H1 (cell line): Measurements from ENCODE around the gene GNB3. TPM values are rescaled to one million over a fixed set of nuclear protein-coding genes. Genes with fewer than 3 reads are reported as not detected.

Source experiments
- CTCF ChIA-PET: fragments of 300-600 bp; sonication (Branson Sonifier 250); formaldehyde crosslinking; loops from one replicate; lab custom pipeline; 2021; ENCODE audit not compliant: partially characterized antibody; lab: Charles Lee
- POLR2A ChIA-PET: fragments of 300-600 bp; sonication (Branson Sonifier 250); formaldehyde crosslinking; loops from one replicate; lab custom pipeline; 2021; ENCODE audit warnings: inconsistent platforms; ENCODE audit not compliant: partially characterized antibody; lab: Charles Lee
- DNase-seq, 2 experiments: peaks; one replicate each; pipeline versions ENCODE4 v3.0.0 to v3.0.0-alpha.2; 2010 to 2022; ENCODE audit warnings: low spot score in 2 of 2, low read depth in 1 of 2, mixed read lengths in 1 of 2
- FAIRE-seq: peaks from 2 replicates; lab custom pipeline; 2011; peaks lifted over from hg19 to GRCh38; lab: Jason Lieb, UNC
- H2AFZ ChIP-seq: 2 replicates; pipeline ENCODE4 v1.8.1; 2012; ENCODE audit warnings: low read length, inconsistent platforms
- H2AK5ac ChIP-seq: 2 replicates; pipeline ENCODE4 v1.6.1; 2013; ENCODE audit warnings: low read depth, low read length
- H2BK120ac ChIP-seq: replicated peaks from 2 replicates; pipeline ENCODE3; 2013; ENCODE audit warnings: low read depth, low read length, inconsistent platforms
- H2BK12ac ChIP-seq: 2 replicates; pipeline ENCODE4 v1.6.1; 2013; ENCODE audit warnings: low read depth, low read length
- H2BK15ac ChIP-seq: 2 replicates; pipeline ENCODE4 v1.6.1; 2013; ENCODE audit warnings: low read length
- H2BK20ac ChIP-seq: 2 replicates; pipeline ENCODE4 v1.6.1; 2013; ENCODE audit warnings: low read length
- H2BK5ac ChIP-seq: 2 replicates; pipeline ENCODE4 v1.6.1; 2013; ENCODE audit warnings: low read depth, low read length
- H3K14ac ChIP-seq: 2 replicates; pipeline ENCODE4 v1.6.1; 2013; ENCODE audit warnings: inconsistent platforms; ENCODE audit not compliant: insufficient read length
- H3K18ac ChIP-seq: 2 replicates; pipeline ENCODE4 v1.6.1; 2013; ENCODE audit warnings: low read length; ENCODE audit errors: extremely low read depth
- H3K23ac ChIP-seq: 2 replicates; pipeline ENCODE4 v1.6.1; 2013; ENCODE audit warnings: inconsistent platforms; ENCODE audit not compliant: insufficient read length
- H3K23me2 ChIP-seq: 2 replicates; pipeline ENCODE4 v1.6.1; 2013; ENCODE audit warnings: low read depth, low read length
- H3K27ac ChIP-seq: 2 replicates; pipeline ENCODE4 v1.6.1; 2011; ENCODE audit warnings: low read depth, low read length, inconsistent platforms
- H3K27me3 ChIP-seq, 4 experiments: replicated peaks in 1 of 4; 1 replicate in 1 of 4; 2 replicates in 3 of 4; pipeline versions ENCODE4 v1.6.1 to v1.8.1; 2011 to 2013; ENCODE audit warnings: low read length in 3 of 4, mild to moderate bottlenecking in 3 of 4, inconsistent platforms in 2 of 4, mixed read lengths in 2 of 4, moderate library complexity in 1 of 4; ENCODE audit not compliant: control insufficient read depth in 3 of 4, insufficient read depth in 3 of 4; ENCODE audit errors: extremely low read depth in 1 of 4
- H3K36me3 ChIP-seq, 4 experiments: 2 replicates each; pipeline versions ENCODE4 v1.6.1 to v1.8.1; 2011 to 2013; ENCODE audit warnings: mild to moderate bottlenecking in 4 of 4, low read length in 3 of 4, moderate library complexity in 2 of 4, control low read depth in 1 of 4, inconsistent platforms in 1 of 4; ENCODE audit not compliant: insufficient read depth in 4 of 4, control insufficient read depth in 2 of 4
- H3K4ac ChIP-seq: replicated peaks from 2 replicates; pipeline ENCODE3; 2013; ENCODE audit warnings: low read length, low read depth, mixed read lengths, inconsistent platforms; ENCODE audit not compliant: insufficient read length
- H3K4me1 ChIP-seq, 4 experiments: replicated peaks in 1 of 4; 1 replicate in 1 of 4; 2 replicates in 3 of 4; pipeline versions ENCODE4 v1.6.1 to v1.8.1; 2011 to 2013; ENCODE audit warnings: low read length in 3 of 4, inconsistent platforms in 2 of 4, mixed read lengths in 1 of 4; ENCODE audit not compliant: insufficient read depth in 4 of 4, control insufficient read depth in 3 of 4
- H3K4me2 ChIP-seq, 2 experiments: 2 replicates each; pipeline versions ENCODE4 v1.6.1 to v1.8.1; 2011 to 2013; ENCODE audit warnings: low read depth in 2 of 2, low read length in 2 of 2, control low read depth in 1 of 2, inconsistent platforms in 1 of 2, mild to moderate bottlenecking in 1 of 2; ENCODE audit not compliant: insufficient read depth in 1 of 2
- H3K4me3 ChIP-seq, 4 experiments: fragments of 200-600, 300-600 bp in 1 of 4; sonication (generic), shearing (Covaris generic), sonication (Bioruptor Twin) in 1 of 4; 2 replicates each; pipeline versions ENCODE4 v1.5.1 to v1.8.1; 2011 to 2016; ENCODE audit warnings: low read length in 4 of 4, low read depth in 3 of 4, control low read depth in 2 of 4, inconsistent platforms in 2 of 4, mild to moderate bottlenecking in 2 of 4, mixed read lengths in 1 of 4, moderate library complexity in 1 of 4; ENCODE audit not compliant: insufficient read depth in 2 of 4; ENCODE audit errors: extremely low read depth in 1 of 4
- H3K56ac ChIP-seq: replicated peaks from 2 replicates; pipeline ENCODE3; 2013; ENCODE audit warnings: low read depth, mild to moderate bottlenecking, mixed read lengths, low read length, inconsistent platforms; ENCODE audit not compliant: insufficient read length
- H3K79me1 ChIP-seq: 2 replicates; pipeline ENCODE4 v1.6.1; 2013; ENCODE audit warnings: low read depth, low read length, control low read depth
- H3K79me2 ChIP-seq, 2 experiments: 2 replicates each; pipeline versions ENCODE4 v1.6.1 to v1.8.1; 2012 to 2013; ENCODE audit warnings: low read length in 2 of 2, mild to moderate bottlenecking in 2 of 2, inconsistent platforms in 1 of 2; ENCODE audit not compliant: insufficient read depth in 2 of 2, control insufficient read depth in 1 of 2
- H3K9ac ChIP-seq, 4 experiments: replicated peaks in 1 of 4; 1 replicate in 1 of 4; 2 replicates in 3 of 4; pipeline versions ENCODE4 v1.6.1 to v1.8.1; 2011 to 2013; ENCODE audit warnings: low read depth in 3 of 4, low read length in 3 of 4, control low read depth in 2 of 4, mild to moderate bottlenecking in 2 of 4, moderate library complexity in 2 of 4, inconsistent platforms in 1 of 4; ENCODE audit errors: extremely low read depth in 1 of 4
- H3K9me3 ChIP-seq, 2 experiments: 2 replicates each; pipeline versions ENCODE4 v1.6.1 to v1.8.1; 2012 to 2013; ENCODE audit warnings: mild to moderate bottlenecking in 2 of 2, moderate library complexity in 2 of 2, control low read depth in 1 of 2, inconsistent platforms in 1 of 2, low read depth in 1 of 2, low read length in 1 of 2, mixed read lengths in 1 of 2; ENCODE audit not compliant: insufficient read depth in 2 of 2
- H4K20me1 ChIP-seq, 2 experiments: replicated peaks in 1 of 2; 2 replicates each; pipeline versions ENCODE3 to v1.8.1; 2011 to 2013; ENCODE audit warnings: inconsistent platforms in 2 of 2, low read length in 2 of 2, mild to moderate bottlenecking in 1 of 2; ENCODE audit not compliant: insufficient read depth in 2 of 2, control insufficient read depth in 1 of 2
- H4K5ac ChIP-seq: 2 replicates; pipeline ENCODE4 v1.6.1; 2013; ENCODE audit warnings: low read length, low read depth, mixed read lengths, inconsistent platforms; ENCODE audit not compliant: insufficient read length
- H4K8ac ChIP-seq: 2 replicates; pipeline ENCODE4 v1.8.0; 2013; ENCODE audit warnings: mild to moderate bottlenecking, moderate library complexity, low read length, inconsistent platforms; ENCODE audit not compliant: insufficient read depth; ENCODE audit errors: extremely low read depth
- H4K91ac ChIP-seq: replicated peaks from 2 replicates; pipeline ENCODE3; 2013; ENCODE audit warnings: low read length, mixed read lengths, inconsistent platforms; ENCODE audit not compliant: insufficient read length
- ATF2 ChIP-seq: IDR thresholded peaks from 2 replicates; pipeline ENCODE4 v1.6.1; 2012; ENCODE audit warnings: low read length, inconsistent platforms
- CEBPB ChIP-seq: IDR thresholded peaks from 2 replicates; pipeline ENCODE4 v1.6.1; 2012; ENCODE audit warnings: low read depth, low read length
- KDM1A ChIP-seq: fragments of 200-600, 300-600 bp; sonication (generic); IDR thresholded peaks from 2 replicates; pipeline ENCODE4 v1.7.1; 2016; ENCODE audit warnings: mild to moderate bottlenecking, low read length, borderline replicate concordance
- RAD21 ChIP-seq, 2 experiments: IDR thresholded peaks in 1 of 2; conservative IDR thresholded peaks in 1 of 2; 2 replicates each; pipeline ENCODE4 v1.6.1; 2011; ENCODE audit warnings: low read depth in 2 of 2, low read length in 2 of 2, improper control_type of control experiment in 1 of 2, inconsistent platforms in 1 of 2, mild to moderate bottlenecking in 1 of 2, moderate library complexity in 1 of 2
- RFX5 ChIP-seq: IDR thresholded peaks from 2 replicates; pipeline ENCODE4 v1.6.1; 2011; ENCODE audit warnings: low read depth, low read length, improper control_type of control experiment, borderline replicate concordance
- SP1 ChIP-seq: IDR thresholded peaks from 2 replicates; pipeline ENCODE4 v1.6.1; 2011; ENCODE audit warnings: low read depth, low read length
- TBP ChIP-seq: IDR thresholded peaks from 2 replicates; pipeline ENCODE4 v1.6.1; 2011; ENCODE audit warnings: low read depth, low read length, improper control_type of control experiment
- USF2 ChIP-seq: IDR thresholded peaks from 2 replicates; pipeline ENCODE4 v1.6.1; 2011; ENCODE audit warnings: low read length, improper control_type of control experiment
- WGBS, 2 experiments: shearing (Covaris generic) in 1 of 2; methylation state at CpG; one replicate each; pipeline versions ENCODE4 v1.1.6 to v1.1.7; 2013 to 2015; ENCODE audit warnings: low lambda C conversion rate in 2 of 2, mixed read lengths in 2 of 2, inconsistent platforms in 1 of 2, low coverage in 1 of 2, missing lambda C conversion rate in 1 of 2; ENCODE audit not compliant: insufficient replicate concordance in 2 of 2, insufficient coverage in 1 of 2, insufficient read length in 1 of 2; ENCODE audit errors: extremely low coverage in 1 of 2, missing lambda C conversion rate in 1 of 2; 5-methylcytosine and 5-hydroxymethylcytosine counted together
- polyA plus RNA-seq, 7 experiments: library from polyadenylated mRNA; depleted of rRNA in 3 of 7; stranded (reverse) in 5 of 7; unstranded in 2 of 7; fragments of >200 nt in 5 of 7; fragments of 200-250 nt in 2 of 7; gene quantifications; 1 replicate in 5 of 7; 2 replicates in 1 of 7; 4 replicates in 1 of 7; pipeline versions ENCODE4 v1.2.1 to v1.2.3, GENCODE V29; 2011 to 2013; ENCODE audit warnings: missing spikeins in 2 of 7, mixed read lengths in 2 of 7
- total RNA-seq: library from RNA; stranded (reverse); fragmentation: NEBNext Ultra II Directional; extraction: Animal tissue kit (Norgen Biotek cat#: 25700); gene quantifications from 2 replicates; pipeline ENCODE4 v1.2.1, GENCODE V29; 2021

GNB3 gene
- total and polyA plus RNA-seq, 2 of the 8 experiments (the other 6 are each of a cell fraction or from before 2014, with no cell fraction given) = 9.9 TPM

DNA sequence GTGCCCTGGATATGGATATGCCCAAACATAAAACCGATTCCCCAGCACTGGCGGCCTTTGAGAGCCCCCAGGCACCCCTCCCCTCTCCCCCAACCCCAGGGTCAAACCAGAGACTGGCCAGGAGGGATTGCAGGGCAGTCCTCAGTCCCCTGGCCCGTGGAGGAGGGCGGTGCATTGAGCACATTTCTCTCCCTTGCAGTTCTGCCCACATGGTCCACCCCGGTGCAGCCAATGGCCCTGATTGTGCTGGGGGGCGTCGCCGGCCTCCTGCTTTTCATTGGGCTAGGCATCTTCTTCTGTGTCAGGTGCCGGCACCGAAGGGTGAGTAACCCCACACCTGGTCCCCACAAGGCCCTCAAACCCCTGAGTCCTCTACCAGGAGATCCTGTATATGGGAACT is 22.5 kb upstream of the GNB3 start:
- Histone ChIP-seq H3K27ac (no peak overlapping the region), H2BK20ac (peak overlapping the region; percentile 75; the same call in 1 of the 2 replicates), H4K8ac (no peak overlapping the region; the same call in 1 of the 2 replicates), H4K20me1 (peaks cover 0 to 6% of the 10 kb centered on the region in 2 experiments), H3K79me1 (no peaks in the 10 kb centered on the region; the same call in 1 of the 2 replicates), H3K4me1 (peaks cover 4 to 46% (median 27%) of the 10 kb centered on the region in 4 experiments), H2AK5ac (peak overlapping the region; percentile 100), H3K23ac (no peak overlapping the region), H3K18ac (peak overlapping the region; percentile 80; the same call in 1 of the 2 replicates), H3K9ac (no peak overlapping the region), H3K4me2 (peak overlapping the region; percentile 53 to 94), H3K4ac (no peak overlapping the region), H3K14ac (no peak overlapping the region), H2BK15ac (peak overlapping the region; percentile 99; the same call in 1 of the 2 replicates), H3K9me3 (peaks cover 0 to 2% of the 10 kb centered on the region in 2 experiments; a peak in 1 of 4 replicates), H2BK12ac (peak overlapping the region; percentile 95), H4K91ac (peak overlapping the region; percentile 100), H3K36me3 (no peaks in the 10 kb centered on the region; a peak in 1 of 8 replicates), H3K4me3 (peak overlapping the region in 3 of 4 experiments; percentile 27 to 46 (median 27); a peak in 5 of 8 replicates), H2BK120ac (no peak overlapping the region), H2AFZ (no peak overlapping the region), H3K27me3 (peaks cover 0 to 6% (median 1%) of the 10 kb centered on the region in 4 experiments; a peak in 4 of 7 replicates), H3K79me2 (no peaks in the 10 kb centered on the region), H4K5ac (peak overlapping the region; percentile 55), H3K56ac (no peak overlapping the region), H3K23me2 (peaks cover 20% of the 10 kb centered on the region), H2BK5ac (peak overlapping the region; percentile 60)
- no peak for FAIRE-seq
- WGBS, 2 experiments = 41% methylated on average over 8 of the region's 10 CpGs; no CpG with 5 or more reads in 1 of the 2 experiments
- peak in 1 of 2 experiments; percentile 77 for DNase-seq
- CTCF ChIA-PET = interaction anchor here (2.0 to 23.7 kb wide), 3 partner anchors 39 to 64 kb away, joined by 5 to 532 read pairs (median 296); partner anchors contain the start of genes CD4, LAG3, MLF2 and PTMS
- POLR2A ChIA-PET = interaction anchor here (1.1 to 27.1 kb wide), 9 partner anchors 10 to 58 kb away, joined by 3 to 388 read pairs (median 4); partner anchors contain the start of genes CDCA3, GNB3, P3H3 and PTMS
- no peak for TF ChIP-seq SP1
- TF ChIP-seq KDM1A = no peak
- TF ChIP-seq CEBPB = no peak
- no peak for TF ChIP-seq ATF2
- no peak for TF ChIP-seq RAD21 (IDR thresholded peaks at IDR 0.05 in 1 of 2, conservative IDR thresholded peaks at IDR 0.05 in 1 of 2; ENCODE audit: low read depth in 2 of 2, low read length in 2 of 2)
- TF ChIP-seq TBP = 0 out of 2 replicates have a peak, but pooled peaks have one; percentile 18
- TF ChIP-seq USF2 = peak; percentile 58
- no peak for TF ChIP-seq RFX5
